Right cardiac atrium (tissue), 5 donors: Measurements from ENCODE around the gene TSPO2. TPM values are rescaled to one million over a fixed set of nuclear protein-coding genes. Genes with fewer than 3 reads are reported as not detected.
"Not testable (repeated sequence)": the region's sequence is repeated elsewhere in the genome, so short reads cannot be mapped to it uniquely, and the experiment has no call there.

Source experiments
- ATAC-seq, 2 donors: fragments of 200-7000 bp; cut with Tn5 transposase; one replicate each; pipeline versions ENCODE4 v1.8.0 to v1.9.1; 2020; ENCODE audit warnings: moderate library complexity in 2 of 2, mild to moderate bottlenecking in 1 of 2
- DNase-seq, 3 donors: peaks; one replicate each; pipeline ENCODE4 v3.0.0-alpha.2; 2020
- H3K27ac ChIP-seq: one replicate; pipeline ENCODE4 v1.5.1; 2013; ENCODE audit warnings: mild to moderate bottlenecking, low read length, control low read depth, moderate library complexity
- H3K27me3 ChIP-seq: one replicate; pipeline ENCODE4 v1.6.1; 2013; ENCODE audit not compliant: control insufficient read depth, insufficient read depth
- H3K4me1 ChIP-seq: one replicate; pipeline ENCODE4 v1.6.1; 2013; ENCODE audit warnings: low read length; ENCODE audit not compliant: control insufficient read depth, insufficient read depth
- H3K4me3 ChIP-seq: one replicate; pipeline ENCODE4 v1.5.1; 2013; ENCODE audit warnings: low read length, control low read depth
- H3K9me3 ChIP-seq: one replicate; pipeline ENCODE4 v1.6.1; 2013; ENCODE audit warnings: low read length; ENCODE audit not compliant: control insufficient read depth
- WGBS: extraction: QIAGEN DNeasy Blood & Tissue Kit; methylation state at CpG from one replicate; pipeline ENCODE4 v1.1.7; 2013; 5-methylcytosine and 5-hydroxymethylcytosine counted together
- intact Hi-C, 4 donors: fragments of 100-400 bp; cut with DNase I; formaldehyde crosslinking; loops; one replicate each; pipeline versions ENCODE4 v1.11.0 to v1.14.0; 2022 to 2023
- long read RNA-seq, 4 donors: library from polyadenylated mRNA; unstranded; transcript quantifications; one replicate each; pipeline ENCODE4 v2.0.0, GENCODE V29; 2020 to 2021
- polyA plus RNA-seq: library from polyadenylated mRNA; stranded (reverse); fragments of 200-250 nt; gene quantifications from one replicate; pipeline ENCODE4 v1.2.3, GENCODE V29; 2013
- total RNA-seq, 4 donors: library from RNA; stranded (reverse); fragmentation: NEBNext Ultra II Directional; extraction: Animal tissue kit (Norgen Biotek cat#: 25700); gene quantifications; one replicate each; pipeline ENCODE4 v1.2.1, GENCODE V29; 2021
- donor health status: healthy with polysubstance abuse.
- donor health status: DM: no; HTN: yes; CAD: no.
- donor health status: DM: no; HTN: no; CAD: no.
- donor health status: DM: no; HTN: yes; CAD: no; lungs with severe emphysema.
- donor health status: DM: yes; HTN: yes; CAD: no.

Gene TSPO2
- total RNA-seq (not detected), polyA plus RNA-seq (not detected)
- long read RNA-seq, donor 1: 0 reads
- long read RNA-seq, donor 2: 0 reads
- long read RNA-seq, donor 3: 0 reads
- long read RNA-seq, donor 4: 0 reads

- 78% methylated on average over 10 of the region's 10 CpGs for WGBS
- ATAC-seq (no peak), DNase-seq (no peak)
- intact Hi-C loops: no loop called here
- peaks cover 2% of the 10 kb centered on the region for H3K4me1 ChIP-seq
- no peaks in the 10 kb centered on the region for H3K27me3 ChIP-seq
- H3K27ac ChIP-seq: no peak within 1 kb of the TSS
- H3K9me3 ChIP-seq: no peaks in the 10 kb centered on the region
- H3K4me3 ChIP-seq: no peak within 1 kb of the TSS
Observed at GRCh38 chr6:41042226-41043055, at the start of gene TSPO2. Gene TSPO2, plus strand, starts transcription at chr6:41042467. Its CDS starts 519 bp downstream, at chr6:41042986.

GRCh38 chr6:40992746-40993145, 49.5 kb upstream of the TSPO2 start:
- Histone ChIP-seq H3K9me3 (no peaks in the 10 kb centered on the region), H3K27ac (no peak overlapping the region), H3K4me3 (no peak overlapping the region), H3K27me3 (no peaks in the 10 kb centered on the region), H3K4me1 (no peaks in the 10 kb centered on the region)
- 71% methylated on average over 3 of the region's 3 CpGs for WGBS
- intact Hi-C loops: no loop called here
- DNase-seq: no peak
- no peak for ATAC-seq

GRCh38 chr6:40996591-40997233, 45.6 kb upstream of the TSPO2 start:
- Histone ChIP-seq H3K4me1 (peaks cover 2% of the 10 kb centered on the region), H3K27me3 (no peaks in the 10 kb centered on the region), H3K4me3 (no peak overlapping the region), H3K27ac (peak overlapping the region; percentile 79), H3K9me3 (no peaks in the 10 kb centered on the region)
- peak in 1 of 2 donors; percentile 22 for ATAC-seq
- no peak for DNase-seq
- intact Hi-C loops: no loop called here
- WGBS: 41% methylated on average over 6 of the region's 6 CpGs

GRCh38 chr6:40997234-40997957, 44.9 kb upstream of the TSPO2 start:
- H3K27me3 ChIP-seq: no peaks in the 10 kb centered on the region
- ATAC-seq (peak; percentile 6 to 41), DNase-seq (no peak)
- H3K27ac ChIP-seq: peak overlapping the region; percentile 79
- WGBS: 37% methylated on average over 4 of the region's 4 CpGs
- peaks cover 2% of the 10 kb centered on the region for H3K4me1 ChIP-seq
- H3K4me3 ChIP-seq: peak overlapping the region; percentile 4
- intact Hi-C loops: no loop called here
- no peaks in the 10 kb centered on the region for H3K9me3 ChIP-seq

GRCh38 chr6:40998661-40999060, 43.6 kb upstream of the TSPO2 start:
- no peak for DNase-seq
- no peaks in the 10 kb centered on the region for H3K9me3 ChIP-seq
- H3K27ac ChIP-seq: peak overlapping the region; percentile 47
- WGBS: 60% methylated on average over 4 of the region's 4 CpGs
- peaks cover 2% of the 10 kb centered on the region for H3K4me1 ChIP-seq
- ATAC-seq: peak in 1 of 2 donors; percentile 64
- H3K27me3 ChIP-seq: no peaks in the 10 kb centered on the region
- no peak overlapping the region for H3K4me3 ChIP-seq
- intact Hi-C loops: no loop called here

- DNase-seq: peak; percentile 75 to 89 (median 80)
- Histone ChIP-seq H3K9me3 (no peaks in the 10 kb centered on the region), H3K27me3 (no peaks in the 10 kb centered on the region), H3K4me3 (no peak overlapping the region), H3K4me1 (peaks cover 2% of the 10 kb centered on the region), H3K27ac (no peak overlapping the region)
- peak; percentile 84 to 86 for ATAC-seq
- intact Hi-C loops: no loop called here
- WGBS: 29% methylated on average over 3 of the region's 3 CpGs
Observed at GRCh38 chr6:40999569-40999968, 42.7 kb upstream of the TSPO2 start.

GRCh38 chr6:41000248-41000647, 42.0 kb upstream of the TSPO2 start:
- H3K27ac ChIP-seq: no peak overlapping the region
- intact Hi-C loops: loop anchor here in 1 of 4 donors (10.0 kb wide), 1 partner anchor 65 kb away; no protein-coding TSS in a partner anchor
- 50% methylated on average over 4 of the region's 4 CpGs for WGBS
- no peaks in the 10 kb centered on the region for H3K9me3 ChIP-seq
- H3K4me3 ChIP-seq: no peak overlapping the region
- DNase-seq: no peak
- no peak for ATAC-seq
- H3K4me1 ChIP-seq: peaks cover 2% of the 10 kb centered on the region
- no peaks in the 10 kb centered on the region for H3K27me3 ChIP-seq

- DNase-seq (no peak), ATAC-seq (no peak)
- intact Hi-C loops: loop anchor here in 1 of 4 donors (10.0 kb wide), 1 partner anchor 63 kb away; no protein-coding TSS in a partner anchor
- H3K27ac ChIP-seq: no peak overlapping the region
- H3K9me3 ChIP-seq: no peaks in the 10 kb centered on the region
- WGBS: 78% methylated on average over 3 of the region's 3 CpGs
- H3K4me3 ChIP-seq: no peak overlapping the region
- H3K27me3 ChIP-seq: no peaks in the 10 kb centered on the region
- H3K4me1 ChIP-seq: peaks cover 2% of the 10 kb centered on the region
Observed at GRCh38 chr6:41002168-41002567, 40.1 kb upstream of the TSPO2 start.

- H3K4me1 ChIP-seq, H3K27me3 ChIP-seq, H3K27ac ChIP-seq, H3K4me3 ChIP-seq, H3K9me3 ChIP-seq: not testable (repeated sequence)
- intact Hi-C loops: loop anchor here in 3 of 4 donors (5.0 to 10.0 kb wide), 3 partner anchors 56 to 61 kb away; no protein-coding TSS in a partner anchor
- 11% methylated on average over 7 of the region's 7 CpGs for WGBS
- peak; percentile 31 to 66 (median 57) for DNase-seq
- peak; percentile 75 to 80 for ATAC-seq
Observed at GRCh38 chr6:41006217-41006616, 36.0 kb upstream of the TSPO2 start.

GRCh38 chr6:41006980-41007379, 35.3 kb upstream of the TSPO2 start:
- not testable (repeated sequence) for H3K27me3 ChIP-seq, ATAC-seq, H3K4me1 ChIP-seq, DNase-seq, H3K4me3 ChIP-seq, H3K27ac ChIP-seq, H3K9me3 ChIP-seq
- WGBS: 92% methylated on average over 4 of the region's 4 CpGs
- intact Hi-C loops: loop anchor here in 3 of 4 donors (5.0 to 10.0 kb wide), 3 partner anchors 55 to 60 kb away; no protein-coding TSS in a partner anchor
